NCI-H69 (cell line): ENCODE measurements around the gene DET1.
"Not testable (repeated sequence)": the region's sequence is repeated elsewhere in the genome, so short reads cannot be mapped to it uniquely, and the experiment has no call there.

Experiments used
- DNase-seq: peaks from one replicate; lab custom pipeline; 2025; lab: John Stamatoyannopoulos, UW

The DET1 gene

GRCh38 chr15:88540350-88540749, 6.1 kb downstream of the DET1 start:
- DNase-seq, result not testable (repeated sequence)

- no peak for DNase-seq
Observed at GRCh38 chr15:88539441-88539840, 7.0 kb downstream of the DET1 start.

- no peak for DNase-seq
Observed at GRCh38 chr15:88538972-88539371, 7.5 kb downstream of the DET1 start.

GRCh38 chr15:88537591-88538317, 8.7 kb downstream of the DET1 start:
- no peak for DNase-seq

GRCh38 chr15:88535607-88536313, 10.7 kb downstream of the DET1 start:
- DNase-seq, result no peak

GRCh38 chr15:88535100-88535499, 11.4 kb downstream of the DET1 start:
- DNase-seq, result no peak

- no peak for DNase-seq
Observed at GRCh38 chr15:88533376-88533775, 13.1 kb downstream of the DET1 start.

- DNase-seq, result peak; percentile 76
Observed at GRCh38 chr15:88529021-88529630, 17.4 kb downstream of the DET1 start.

- DNase-seq, result no peak
Observed at GRCh38 chr15:88526247-88526879, 20.1 kb downstream of the DET1 start.

GRCh38 chr15:88525418-88525817, 21.1 kb downstream of the DET1 start:
- no peak for DNase-seq

GRCh38 chr15:88524094-88524493, 22.4 kb downstream of the DET1 start:
- DNase-seq, result not testable (repeated sequence)

GRCh38 chr15:88518903-88519302, 27.6 kb downstream of the DET1 start:
- no peak for DNase-seq

- peak; percentile 47 for DNase-seq
Observed at GRCh38 chr15:88513195-88513594, 33.3 kb downstream of the DET1 start.

GRCh38 chr15:88512601-88513000, 33.9 kb downstream of the DET1 start:
- no peak for DNase-seq

GRCh38 chr15:88512078-88512477, 34.4 kb downstream of the DET1 start:
- peak; percentile 88 for DNase-seq

GRCh38 chr15:88511161-88511560, 35.3 kb downstream of the DET1 start:
- no peak for DNase-seq

- DNase-seq, result no peak
Observed at GRCh38 chr15:88509964-88510363, 36.5 kb downstream of the DET1 start.

- no peak for DNase-seq
Observed at GRCh38 chr15:88509321-88509720, 37.2 kb downstream of the DET1 start.

GRCh38 chr15:88506628-88507027, 39.9 kb downstream of the DET1 start:
- DNase-seq, result no peak

GRCh38 chr15:88505721-88506120, 40.8 kb downstream of the DET1 start:
- no peak for DNase-seq

GRCh38 chr15:88504445-88504844, 42.0 kb downstream of the DET1 start:
- no peak for DNase-seq

- DNase-seq, result peak; percentile 85
Observed at GRCh38 chr15:88498996-88499395, 47.5 kb downstream of the DET1 start.
